ENCODE data around the gene TMEM184B.

DNA sequence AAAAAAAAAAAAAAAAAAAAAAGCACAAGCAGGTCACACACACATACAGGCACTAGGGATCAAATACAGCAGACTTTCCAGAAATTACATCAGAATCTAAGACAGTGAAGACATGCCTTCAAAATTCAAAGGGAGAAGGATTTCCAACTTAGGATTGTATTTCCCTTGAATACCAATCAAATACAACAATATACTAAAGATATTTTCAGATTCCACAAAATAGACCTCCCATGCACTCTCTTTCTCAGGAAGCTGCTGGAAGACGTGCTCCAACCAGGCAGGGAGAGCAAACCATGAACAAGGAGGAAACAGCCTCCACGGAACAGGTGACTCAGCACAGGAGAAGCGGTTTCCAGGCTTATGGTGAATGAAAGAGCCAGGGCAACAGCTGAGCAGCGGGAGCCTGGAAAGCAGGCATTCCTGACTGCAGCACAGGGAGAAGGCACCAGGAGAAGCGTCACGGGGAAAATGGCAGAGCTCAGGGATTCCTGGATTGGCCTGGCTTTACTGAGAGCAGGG lies 32.0 kb downstream of the TMEM184B start:
- TF ChIP-seq, protein P1, sequence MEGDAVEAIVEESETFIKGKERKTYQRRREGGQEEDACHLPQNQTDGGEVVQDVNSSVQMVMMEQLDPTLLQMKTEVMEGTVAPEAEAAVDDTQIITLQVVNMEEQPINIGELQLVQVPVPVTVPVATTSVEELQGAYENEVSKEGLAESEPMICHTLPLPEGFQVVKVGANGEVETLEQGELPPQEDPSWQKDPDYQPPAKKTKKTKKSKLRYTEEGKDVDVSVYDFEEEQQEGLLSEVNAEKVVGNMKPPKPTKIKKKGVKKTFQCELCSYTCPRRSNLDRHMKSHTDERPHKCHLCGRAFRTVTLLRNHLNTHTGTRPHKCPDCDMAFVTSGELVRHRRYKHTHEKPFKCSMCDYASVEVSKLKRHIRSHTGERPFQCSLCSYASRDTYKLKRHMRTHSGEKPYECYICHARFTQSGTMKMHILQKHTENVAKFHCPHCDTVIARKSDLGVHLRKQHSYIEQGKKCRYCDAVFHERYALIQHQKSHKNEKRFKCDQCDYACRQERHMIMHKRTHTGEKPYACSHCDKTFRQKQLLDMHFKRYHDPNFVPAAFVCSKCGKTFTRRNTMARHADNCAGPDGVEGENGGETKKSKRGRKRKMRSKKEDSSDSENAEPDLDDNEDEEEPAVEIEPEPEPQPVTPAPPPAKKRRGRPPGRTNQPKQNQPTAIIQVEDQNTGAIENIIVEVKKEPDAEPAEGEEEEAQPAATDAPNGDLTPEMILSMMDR (IDR thresholded peaks at IDR 0.05): no peak
- TF ChIP-seq POLR2A (IDR thresholded peaks at IDR 0.05): no peak
